Muscle of leg (tissue), 11 donors: ENCODE results near the gene LDLRAD3. TPM values are rescaled to one million over a fixed set of nuclear protein-coding genes. Genes with fewer than 3 reads are reported as not detected.

Experiments
- DNase-seq: peaks from one replicate; pipeline ENCODE4 v3.0.0; 2013
- H3K27ac ChIP-seq: one replicate; pipeline ENCODE4 v1.5.1; 2013; ENCODE audit warnings: mild to moderate bottlenecking, low read length, control low read depth
- H3K27me3 ChIP-seq: one replicate; pipeline ENCODE4 v1.6.1; 2013; ENCODE audit warnings: low read length; ENCODE audit not compliant: control insufficient read depth, insufficient read depth
- H3K36me3 ChIP-seq: one replicate; pipeline ENCODE4 v1.6.1; 2013; ENCODE audit warnings: low read length; ENCODE audit not compliant: control insufficient read depth, insufficient read depth
- H3K4me1 ChIP-seq: one replicate; pipeline ENCODE4 v1.6.1; 2013; ENCODE audit warnings: low read length; ENCODE audit not compliant: control insufficient read depth, insufficient read depth
- H3K4me3 ChIP-seq: one replicate; pipeline ENCODE4 v1.5.1; 2013; ENCODE audit warnings: low read length, control low read depth
- H3K9me3 ChIP-seq: replicated peaks from 2 replicates; pipeline ENCODE4 v1.6.1; 2013; ENCODE audit warnings: low read depth, low read length; ENCODE audit not compliant: control insufficient read depth
- WGBS: methylation state at CpG from one replicate; pipeline ENCODE4 v1.1.5; 2013; ENCODE audit warnings: missing lambda C conversion rate; ENCODE audit not compliant: insufficient coverage; 5-methylcytosine and 5-hydroxymethylcytosine counted together
- polyA plus RNA-seq, 8 donors: library from polyadenylated mRNA; unstranded; fragments of 120-200 nt; gene quantifications; one replicate each; pipeline versions ENCODE4 v1.2.1 to v1.2.3, GENCODE V29; 2013; ENCODE audit warnings: inconsistent platforms in 1 of 8, low replicate concordance in 1 of 8; ENCODE audit not compliant: insufficient read length in 8 of 8, insufficient read depth in 1 of 8
- total RNA-seq: library from RNA; stranded (reverse); fragments of 120-200 nt; gene quantifications from one replicate; pipeline ENCODE4 v1.2.4, GENCODE V29; 2013

Gene LDLRAD3
- total and polyA plus RNA-seq, 9 donors = 12.0 to 28.6 (median 20.9) TPM

DNA sequence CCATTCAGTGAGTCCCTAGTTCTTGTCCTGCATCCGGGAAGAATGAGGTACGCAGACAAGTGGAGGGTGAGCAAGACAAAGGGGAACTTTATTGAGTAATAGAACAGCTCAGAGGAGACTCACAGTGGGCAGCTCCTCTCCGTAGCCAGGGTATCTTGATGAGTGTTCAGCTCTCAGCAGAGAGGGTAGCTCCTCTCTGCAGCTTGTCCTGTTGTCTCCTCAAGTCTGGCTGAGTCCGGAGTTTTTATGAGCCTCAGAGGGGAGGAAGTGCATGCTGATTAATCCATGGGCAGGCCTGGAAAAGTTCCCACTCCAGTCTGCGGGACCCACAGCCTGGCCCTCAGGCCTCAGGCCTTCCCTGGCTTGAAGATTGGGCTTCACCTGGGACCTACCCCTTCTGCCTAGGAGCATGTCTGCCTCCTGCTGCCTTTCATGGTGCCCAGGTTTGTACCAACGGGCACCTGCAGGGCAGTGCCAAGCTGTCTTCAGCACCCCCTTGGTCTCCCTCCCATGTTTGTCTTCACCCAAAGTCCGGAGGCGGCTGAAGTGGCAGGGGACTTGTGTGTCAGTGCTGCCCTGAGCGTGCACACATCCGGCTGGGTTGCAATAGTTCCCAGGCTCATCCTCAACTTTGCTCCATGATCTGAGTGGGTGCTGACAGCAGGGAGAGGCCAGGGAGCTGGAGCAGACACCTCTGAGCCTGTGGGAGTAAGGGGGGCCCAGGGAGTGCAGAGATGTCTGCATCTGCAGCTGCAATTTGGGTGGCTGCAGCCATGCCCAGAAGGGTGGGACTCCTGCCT is 134.2 kb downstream of the LDLRAD3 start:
- no peak overlapping the region for H3K27ac ChIP-seq
- no peak for DNase-seq
- peaks cover 22% of the 10 kb centered on the region for H3K4me1 ChIP-seq
- WGBS = 84% methylated on average over 10 of the region's 10 CpGs
- no peaks in the 10 kb centered on the region for H3K27me3 ChIP-seq
- H3K36me3 ChIP-seq = peaks cover 15% of the 10 kb centered on the region
- H3K4me3 ChIP-seq = no peak overlapping the region
- no peaks in the 10 kb centered on the region for H3K9me3 ChIP-seq

DNA sequence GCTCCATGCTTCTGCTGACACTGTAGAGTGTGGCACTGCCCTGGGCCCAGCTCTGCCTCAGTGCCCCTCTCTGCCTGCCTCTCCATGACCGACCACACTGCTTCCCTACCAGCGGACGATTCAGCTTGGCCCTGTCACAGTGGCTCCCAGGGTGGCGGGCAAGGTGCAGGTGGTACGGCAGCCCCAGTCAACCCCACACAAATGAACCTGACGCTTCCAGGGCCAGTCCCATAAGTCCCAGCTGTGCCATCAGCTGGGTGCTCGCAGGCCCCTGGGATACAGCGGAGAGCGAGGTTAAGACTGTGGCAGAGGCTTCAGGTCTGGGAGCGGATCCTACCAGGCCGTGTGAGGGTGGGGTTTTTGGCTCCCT is 134.8 kb downstream of the LDLRAD3 start:
- Histone ChIP-seq H3K27me3 (no peaks in the 10 kb centered on the region), H3K36me3 (peaks cover 15% of the 10 kb centered on the region), H3K9me3 (no peaks in the 10 kb centered on the region), H3K27ac (no peak overlapping the region), H3K4me1 (peaks cover 16% of the 10 kb centered on the region), H3K4me3 (no peak overlapping the region)
- no peak for DNase-seq
- WGBS = 93% methylated on average over 10 of the region's 11 CpGs

DNA sequence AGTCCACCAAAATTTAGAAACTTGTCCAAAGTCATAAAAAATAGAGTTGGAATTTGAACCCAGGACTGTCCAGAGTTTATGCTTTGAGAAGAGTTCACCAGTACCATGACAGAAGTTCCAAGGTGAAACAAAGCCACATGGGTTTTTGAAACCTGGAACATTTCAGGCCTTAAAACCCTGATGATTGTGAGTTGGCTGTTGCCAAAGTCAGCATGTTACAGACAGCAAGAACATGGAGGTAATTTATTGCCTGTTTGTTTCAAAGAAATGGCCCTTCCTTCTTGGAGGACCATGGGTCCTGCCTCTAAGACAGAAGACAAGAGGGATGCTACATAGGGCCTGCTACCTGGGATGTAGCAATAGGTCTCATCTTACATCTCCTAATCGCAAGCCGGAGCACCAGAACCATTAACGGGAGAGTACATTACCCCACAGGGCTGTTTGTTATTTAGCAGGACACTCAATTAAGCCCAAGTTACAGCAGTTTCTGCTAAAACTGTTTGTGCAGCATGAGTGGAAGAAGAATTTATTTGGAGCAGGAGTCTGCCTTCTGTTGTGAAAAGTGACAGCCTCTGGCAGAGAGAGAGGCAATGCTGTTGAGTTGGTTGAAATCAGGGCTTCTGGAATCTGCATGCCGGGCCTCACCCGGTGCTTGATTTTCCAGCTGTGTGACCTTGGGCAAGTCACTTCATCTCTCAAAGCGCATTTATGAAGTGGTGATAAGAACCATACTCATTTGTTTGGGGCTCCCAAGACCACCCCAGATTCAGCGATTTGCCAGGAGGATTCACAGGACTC is 136.2 kb downstream of the LDLRAD3 start:
- no peaks in the 10 kb centered on the region for H3K27me3 ChIP-seq
- H3K9me3 ChIP-seq = no peaks in the 10 kb centered on the region
- no peak overlapping the region for H3K4me3 ChIP-seq
- peaks cover 20% of the 10 kb centered on the region for H3K36me3 ChIP-seq
- H3K4me1 ChIP-seq = peaks cover 2% of the 10 kb centered on the region
- 77% methylated on average over 3 of the region's 7 CpGs for WGBS
- DNase-seq = no peak
- no peak overlapping the region for H3K27ac ChIP-seq

DNA sequence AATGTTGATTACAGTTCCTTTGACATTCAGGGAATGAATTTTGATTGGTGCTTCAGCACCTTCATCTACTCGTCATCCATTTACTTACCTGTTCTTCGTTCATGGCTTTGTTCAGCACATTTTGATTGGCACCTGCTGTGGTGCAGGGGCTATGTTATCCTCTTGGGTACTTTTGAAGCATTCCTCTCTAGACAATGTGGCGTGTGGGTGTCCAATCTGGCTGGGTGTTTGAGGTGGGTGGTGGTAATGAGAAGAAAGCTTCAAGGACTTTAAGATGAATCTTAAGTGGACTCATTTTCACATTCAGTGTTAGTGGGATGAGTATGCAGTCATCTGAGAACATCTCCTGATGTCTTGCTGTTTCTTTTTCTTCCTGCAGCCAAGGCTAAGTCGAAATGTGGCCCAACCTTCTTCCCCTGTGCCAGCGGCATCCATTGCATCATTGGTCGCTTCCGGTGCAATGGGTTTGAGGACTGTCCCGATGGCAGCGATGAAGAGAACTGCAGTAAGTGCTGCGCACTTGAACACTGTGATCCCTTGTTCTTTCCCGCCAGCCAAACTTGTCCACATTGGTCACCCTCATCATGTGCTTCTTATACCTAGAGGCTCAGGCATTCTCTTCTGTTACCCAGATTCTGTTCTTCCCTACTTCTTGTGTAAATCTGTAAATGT is 137.5 kb downstream of the LDLRAD3 start:
- Histone ChIP-seq H3K36me3 (peaks cover 22% of the 10 kb centered on the region), H3K27ac (no peak overlapping the region), H3K27me3 (no peaks in the 10 kb centered on the region), H3K4me3 (no peak overlapping the region), H3K9me3 (no peaks in the 10 kb centered on the region), H3K4me1 (no peaks in the 10 kb centered on the region)
- 96% methylated on average over 9 of the region's 11 CpGs for WGBS
- DNase-seq = no peak

DNA sequence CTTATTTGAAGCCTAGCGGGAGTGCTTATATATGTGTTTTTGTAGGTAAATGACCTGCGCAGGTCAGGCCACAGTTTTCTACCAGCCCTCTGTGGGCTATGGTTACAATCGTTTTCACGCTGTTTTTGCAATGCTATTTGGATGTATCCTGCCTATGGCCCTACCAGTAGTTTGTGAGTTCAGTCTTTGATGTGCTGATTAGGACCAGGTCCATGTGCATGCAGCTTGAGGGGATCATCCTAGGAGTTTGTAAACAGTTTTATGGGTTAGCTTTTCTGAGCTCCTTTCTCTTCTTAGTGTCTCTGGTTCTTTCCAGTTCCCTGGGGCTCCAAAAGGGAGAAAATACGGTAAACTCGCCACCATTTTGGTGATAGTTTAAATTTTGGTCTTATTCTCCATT is 142.5 kb downstream of the LDLRAD3 start:
- Histone ChIP-seq H3K36me3 (peaks cover 33% of the 10 kb centered on the region), H3K9me3 (no peaks in the 10 kb centered on the region), H3K27ac (no peak overlapping the region), H3K4me1 (no peaks in the 10 kb centered on the region), H3K4me3 (no peak overlapping the region), H3K27me3 (no peaks in the 10 kb centered on the region)
- WGBS = 70% methylated on average over 4 of the region's 6 CpGs
- DNase-seq = no peak

DNA sequence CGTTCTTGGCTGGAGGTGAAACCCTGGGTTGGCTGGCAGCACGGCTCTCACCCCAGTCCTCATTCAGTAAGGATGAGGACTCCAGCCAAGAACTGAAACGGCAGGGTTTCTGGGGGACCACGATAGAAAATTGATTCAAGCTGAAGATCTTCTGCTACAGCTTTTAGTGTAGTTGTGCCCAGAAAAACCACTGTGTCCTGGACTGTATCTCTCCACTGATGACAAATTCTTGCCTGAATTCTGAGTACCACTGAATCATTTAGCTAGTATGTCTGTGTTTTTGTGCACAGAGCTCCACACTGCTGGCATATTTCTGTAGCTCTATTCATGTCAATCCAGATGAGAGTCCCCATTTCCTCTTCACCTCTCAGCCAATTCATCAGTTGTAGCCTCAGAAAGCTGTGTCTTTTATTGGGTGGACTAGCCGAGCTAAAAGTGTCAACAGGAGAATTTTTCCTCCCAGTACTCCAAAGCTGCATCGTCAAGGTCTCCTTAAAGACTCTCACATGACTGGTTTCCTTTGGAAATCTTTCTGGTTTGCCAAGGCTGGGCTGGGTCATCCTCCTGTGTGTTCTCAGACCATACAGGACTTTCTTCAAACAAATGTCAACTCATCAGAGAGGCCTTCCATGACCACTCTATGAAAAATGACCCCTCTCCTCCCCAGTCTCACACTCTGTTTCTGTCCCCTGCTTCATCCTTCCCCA is 144.6 kb downstream of the LDLRAD3 start:
- no peak overlapping the region for H3K4me3 ChIP-seq
- 29% methylated on average over 5 of the region's 6 CpGs for WGBS
- no peaks in the 10 kb centered on the region for H3K27me3 ChIP-seq
- peaks cover 27% of the 10 kb centered on the region for H3K36me3 ChIP-seq
- peaks cover 3% of the 10 kb centered on the region for H3K4me1 ChIP-seq
- peaks cover 2% of the 10 kb centered on the region for H3K9me3 ChIP-seq
- peak; percentile 73 for DNase-seq
- no peak overlapping the region for H3K27ac ChIP-seq

DNA sequence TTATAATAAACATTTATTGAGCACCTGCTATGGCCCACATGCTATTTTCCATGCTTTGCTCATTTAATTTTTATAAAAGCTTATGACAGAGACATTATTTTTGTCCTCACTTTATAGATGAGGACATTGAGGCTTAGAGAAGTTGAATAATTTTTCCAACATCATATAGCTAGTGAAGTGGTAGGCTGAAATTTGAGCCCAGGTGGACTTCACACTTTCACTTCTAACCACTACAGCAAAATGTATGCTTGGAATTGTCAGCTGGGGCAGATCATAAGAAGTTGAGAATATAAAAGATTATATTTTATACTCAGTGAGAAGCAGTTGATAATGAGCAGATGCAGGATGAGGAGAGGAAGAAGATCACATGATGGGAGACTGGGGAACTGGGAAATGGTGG is 146.1 kb downstream of the LDLRAD3 start:
- DNase-seq = no peak
- Histone ChIP-seq H3K9me3 (peaks cover 4% of the 10 kb centered on the region), H3K4me1 (peaks cover 3% of the 10 kb centered on the region), H3K36me3 (peaks cover 35% of the 10 kb centered on the region), H3K27ac (no peak overlapping the region), H3K27me3 (no peaks in the 10 kb centered on the region), H3K4me3 (no peak overlapping the region)

DNA sequence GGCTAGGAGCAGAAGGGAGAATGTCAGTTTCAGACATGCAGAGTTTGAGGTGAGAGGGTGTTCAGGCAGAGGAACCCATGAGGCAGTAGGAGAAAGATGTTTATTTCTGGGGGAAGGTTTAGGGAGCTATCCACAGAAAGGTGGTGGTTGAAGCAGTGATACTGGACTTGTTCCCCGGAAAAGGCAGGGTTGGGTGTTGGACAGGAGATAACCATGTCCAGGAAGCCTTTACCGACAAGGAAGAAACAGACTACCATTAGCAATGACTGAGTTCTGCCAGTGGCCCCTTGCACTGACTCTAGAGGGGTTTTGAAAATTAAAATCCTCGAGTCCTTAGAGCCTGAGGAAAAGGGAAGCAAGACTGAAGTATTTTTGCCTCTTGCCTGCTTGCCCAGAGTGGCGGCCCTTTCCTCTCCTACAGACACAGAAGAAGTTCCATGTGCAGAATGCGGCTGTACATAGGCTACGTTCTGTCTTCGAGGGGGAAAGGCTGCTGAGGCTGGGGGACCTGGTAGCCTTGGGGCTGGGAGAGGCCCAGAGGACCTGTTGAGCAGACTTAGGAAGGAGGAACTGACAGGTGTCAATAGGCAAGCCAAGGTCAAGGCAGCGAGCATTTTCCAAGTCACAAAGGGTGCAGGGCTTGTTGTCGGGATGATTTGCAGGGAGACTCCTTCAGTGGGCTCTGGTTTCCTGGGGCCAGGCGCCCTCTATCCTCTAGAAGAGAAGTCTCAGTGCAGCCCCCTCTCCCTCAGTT is 146.7 kb downstream of the LDLRAD3 start:
- no peak for DNase-seq
- no peak overlapping the region for H3K4me3 ChIP-seq
- H3K27ac ChIP-seq = no peak overlapping the region
- H3K9me3 ChIP-seq = peaks cover 4% of the 10 kb centered on the region
- H3K4me1 ChIP-seq = peaks cover 3% of the 10 kb centered on the region
- H3K27me3 ChIP-seq = no peaks in the 10 kb centered on the region
- peaks cover 38% of the 10 kb centered on the region for H3K36me3 ChIP-seq
- 81% methylated on average over 6 of the region's 10 CpGs for WGBS

DNA sequence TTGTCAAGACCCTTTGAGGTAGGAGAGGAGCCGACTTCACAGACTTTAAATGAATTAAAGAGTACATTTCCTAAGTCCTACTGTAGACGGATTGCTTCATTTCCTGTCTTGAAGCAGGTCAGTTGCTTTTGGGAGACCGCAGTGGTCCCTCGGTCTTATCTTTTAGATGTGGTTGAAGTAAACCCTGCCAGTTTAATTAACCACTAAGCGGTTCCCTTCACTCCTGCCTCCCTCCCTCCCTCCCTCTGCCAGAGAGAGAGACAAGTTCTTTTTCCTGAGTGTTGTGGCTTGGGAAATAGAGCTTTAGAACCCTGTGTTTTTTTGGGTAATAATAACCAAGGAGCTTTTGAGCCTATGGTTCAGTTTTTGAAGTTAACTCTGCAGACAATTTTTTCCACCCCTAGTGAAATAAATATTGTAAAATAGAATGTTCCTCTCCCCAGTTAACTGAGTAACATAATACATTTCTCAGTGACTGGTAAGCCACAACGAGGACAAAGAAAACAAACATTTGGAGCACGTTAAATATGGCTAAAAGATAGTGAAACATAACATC is 147.5 kb downstream of the LDLRAD3 start:
- H3K27ac ChIP-seq = no peak overlapping the region
- no peak overlapping the region for H3K4me3 ChIP-seq
- WGBS = no CpG with 5 or more reads among the region's 7 CpGs
- H3K36me3 ChIP-seq = peaks cover 40% of the 10 kb centered on the region
- H3K9me3 ChIP-seq = peaks cover 4% of the 10 kb centered on the region
- DNase-seq = no peak
- peaks cover 3% of the 10 kb centered on the region for H3K4me1 ChIP-seq
- H3K27me3 ChIP-seq = no peaks in the 10 kb centered on the region
